ENCODE results near the gene NUDCD3.

- TF ChIP-seq CTCF (IDR thresholded peaks at IDR 0.05) (no peak), POLR2A (IDR thresholded peaks at IDR 0.05) (no peak)
Observed at GRCh38 chr7:44384586-44385433, 105.6 kb downstream of the NUDCD3 start.
